ENCODE measurements around the gene TMEM39B. TPM values are rescaled to one million over a fixed set of nuclear protein-coding genes. Genes with fewer than 3 reads are reported as not detected.

The TMEM39B gene
- total RNA-seq, 1 experiment from 2014 or later, result 18.8 TPM

GRCh38 chr1:32100807-32101708 lies 28.3 kb downstream of the TMEM39B start:
- no peaks in the 10 kb centered on the region for H3K4me1 Mint-ChIP-seq
- TF ChIP-seq AR (CRISPR knock-in tag; IDR thresholded peaks at IDR 0.05), result no peak
- TF ChIP-seq NR2C2 (CRISPR knock-in tag; IDR thresholded peaks at IDR 0.05), result no peak
- no peak for TF ChIP-seq ZNF121 (CRISPR knock-in tag; IDR thresholded peaks at IDR 0.05)
- TF ChIP-seq ZNF423 (CRISPR knock-in tag; IDR thresholded peaks at IDR 0.05), result no peak
- TF ChIP-seq PRDM15 (CRISPR knock-in tag; IDR thresholded peaks at IDR 0.05), result no peak
- no peak for TF ChIP-seq E2F4 (CRISPR knock-in tag; IDR thresholded peaks at IDR 0.05; ENCODE audit: borderline replicate concordance, low read depth)
- TF ChIP-seq ERG (CRISPR knock-in tag; IDR thresholded peaks at IDR 0.05), result no peak
- TF ChIP-seq NFE2L1 (CRISPR knock-in tag; IDR thresholded peaks at IDR 0.05), result no peak
- TF ChIP-seq CTCF (IDR thresholded peaks at IDR 0.05), result no peak
- TF ChIP-seq USF1 (CRISPR knock-in tag; IDR thresholded peaks at IDR 0.05), result no peak
- no peak for TF ChIP-seq PRRX2 (CRISPR knock-in tag; IDR thresholded peaks at IDR 0.05)
- TF ChIP-seq ATF2 (CRISPR knock-in tag; IDR thresholded peaks at IDR 0.05; ENCODE audit: borderline replicate concordance, low read depth), result no peak
- TF ChIP-seq ZNF396 (CRISPR knock-in tag; IDR thresholded peaks at IDR 0.05; ENCODE audit: borderline replicate concordance), result no peak
- no peak for TF ChIP-seq ATF3 (CRISPR knock-in tag; conservative IDR thresholded peaks at IDR 0.05)
- TF ChIP-seq GABPB1 (CRISPR knock-in tag; IDR thresholded peaks at IDR 0.05), result no peak
- ChIA-PET POLR2A (no interaction called here), CTCF (interaction anchor here (0.9 to 1.5 kb wide), 2 partner anchors 8 to 28 kb away, joined by 3 to 6 read pairs; no protein-coding TSS in a partner anchor)
- H3K4me3 Mint-ChIP-seq, result no peak overlapping the region
- no peaks in the 10 kb centered on the region for H3K9me3 Mint-ChIP-seq
- H3K27me3 Mint-ChIP-seq (ENCODE audit: low read depth), result no peaks in the 10 kb centered on the region
- ATAC-seq (no peak), DNase-seq (ENCODE audit: low spot score) (no peak)
- no peak overlapping the region for H3K27ac Mint-ChIP-seq
- peaks cover 28% of the 10 kb centered on the region for H3K36me3 Mint-ChIP-seq
